Ureter (tissue), 1 donor: ENCODE results near the gene PIK3R6. TPM values are rescaled to one million over a fixed set of nuclear protein-coding genes. Genes with fewer than 3 reads are reported as not detected.

Source experiments
- DNase-seq: peaks from one replicate; pipeline ENCODE4 v3.0.0-alpha.2; 2020; ENCODE audit warnings: low spot score
- total RNA-seq: library from RNA; stranded (reverse); gene quantifications from one replicate; pipeline ENCODE4 v1.2.4, GENCODE V29; 2023
- donor health status: DM: yes; HTN: yes; CAD: no.

The PIK3R6 gene
- total RNA-seq, 1 donor from 2014 or later, result 1.7 TPM

DNA sequence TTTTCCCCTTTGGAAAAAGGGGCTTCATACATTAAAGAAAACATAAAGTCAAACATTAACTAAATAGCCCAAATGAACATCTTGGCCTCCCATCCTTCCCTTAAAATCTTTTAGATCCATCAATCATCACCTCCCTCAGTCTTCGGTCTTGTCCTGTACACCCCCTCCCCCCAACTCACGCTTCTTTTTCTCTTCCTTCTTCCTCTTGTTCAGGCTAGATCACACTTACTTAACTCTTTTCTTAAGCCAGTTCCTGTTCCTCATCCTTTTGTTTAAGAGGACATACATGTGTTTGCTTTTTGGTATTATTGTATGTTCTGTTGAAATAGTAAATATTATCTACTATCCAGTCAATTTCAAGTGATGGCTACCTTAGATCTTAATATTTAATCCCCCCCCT, 73.8 kb downstream of the PIK3R6 start:
- no peak for DNase-seq

DNA sequence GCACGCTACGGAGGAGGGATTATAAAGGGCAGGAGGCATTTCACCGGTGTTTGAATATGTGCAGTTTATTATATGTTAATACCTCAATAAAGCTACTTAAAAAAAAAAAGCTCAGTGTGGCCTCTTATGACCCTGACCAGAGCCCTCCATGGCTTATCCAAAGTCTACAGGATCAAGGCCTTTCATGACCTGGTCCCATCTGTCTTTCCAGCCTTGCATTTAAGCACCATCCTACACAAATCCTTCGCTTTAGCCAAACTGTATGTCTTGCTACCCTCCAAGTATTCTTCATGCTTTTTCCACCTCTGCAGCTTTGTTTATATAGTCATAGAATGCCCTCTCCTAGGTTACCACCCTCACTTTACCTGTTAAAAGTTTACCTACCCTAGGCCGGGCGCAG, 74.8 kb downstream of the PIK3R6 start:
- DNase-seq, result no peak

DNA sequence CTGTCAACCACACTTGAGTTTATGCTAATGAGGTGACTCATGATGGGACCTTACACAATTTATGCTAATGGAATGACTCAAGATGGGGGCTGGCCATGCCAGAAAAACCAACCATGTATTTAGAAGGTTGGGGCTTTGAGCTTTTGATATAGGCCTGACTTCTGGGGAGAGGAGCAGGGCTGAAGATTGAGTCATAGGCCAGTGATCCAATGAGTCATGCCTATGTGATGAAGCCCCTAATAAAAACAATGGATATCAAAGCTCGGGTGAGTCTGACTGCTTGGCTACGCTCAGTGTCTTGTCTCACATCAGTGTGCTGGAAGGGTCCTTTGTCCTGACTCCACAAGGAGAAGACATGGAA, 75.6 kb downstream of the PIK3R6 start:
- no peak for DNase-seq

- no peak for DNase-seq
Observed at GRCh38 chr17:8791248-8791909, 76.1 kb downstream of the PIK3R6 start.

DNA sequence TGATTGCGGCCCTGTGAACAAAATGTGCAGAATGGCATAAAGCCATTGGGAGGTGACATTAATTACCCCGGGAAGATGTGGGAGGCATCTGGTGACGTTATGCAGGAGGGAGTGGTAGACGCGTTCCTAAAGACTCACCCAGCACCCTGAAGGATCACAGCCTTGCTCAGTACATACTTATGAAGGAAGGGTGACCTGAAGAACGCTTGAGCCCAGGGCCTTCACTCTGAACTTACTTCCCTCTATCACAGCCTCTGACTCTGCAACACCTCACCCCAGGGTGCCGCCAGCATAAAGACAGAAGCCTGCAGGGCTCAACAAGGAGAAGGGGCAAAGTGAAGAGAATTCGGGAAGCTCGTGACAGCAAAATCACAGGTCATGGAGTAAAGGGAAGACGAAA, 77.7 kb downstream of the PIK3R6 start:
- no peak for DNase-seq

DNA sequence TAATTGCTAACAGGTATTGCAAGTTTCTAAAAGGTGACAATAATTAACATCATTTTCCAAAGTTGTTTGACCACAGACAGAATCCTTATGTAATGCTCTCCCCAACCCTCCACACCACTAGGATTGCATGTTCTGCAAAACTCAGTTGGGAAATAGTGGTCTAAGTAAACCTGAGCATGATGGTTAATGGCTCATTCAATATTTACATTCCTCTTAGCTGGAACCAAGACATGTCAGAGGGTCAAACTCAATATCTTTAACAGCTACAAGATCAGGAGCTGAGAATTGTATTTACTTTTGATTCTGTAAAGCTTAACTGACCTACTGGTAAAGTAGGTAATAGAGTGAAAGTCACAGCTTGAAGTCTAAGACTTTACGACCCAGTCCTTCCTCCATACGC, 78.5 kb downstream of the PIK3R6 start:
- DNase-seq, result no peak

DNA sequence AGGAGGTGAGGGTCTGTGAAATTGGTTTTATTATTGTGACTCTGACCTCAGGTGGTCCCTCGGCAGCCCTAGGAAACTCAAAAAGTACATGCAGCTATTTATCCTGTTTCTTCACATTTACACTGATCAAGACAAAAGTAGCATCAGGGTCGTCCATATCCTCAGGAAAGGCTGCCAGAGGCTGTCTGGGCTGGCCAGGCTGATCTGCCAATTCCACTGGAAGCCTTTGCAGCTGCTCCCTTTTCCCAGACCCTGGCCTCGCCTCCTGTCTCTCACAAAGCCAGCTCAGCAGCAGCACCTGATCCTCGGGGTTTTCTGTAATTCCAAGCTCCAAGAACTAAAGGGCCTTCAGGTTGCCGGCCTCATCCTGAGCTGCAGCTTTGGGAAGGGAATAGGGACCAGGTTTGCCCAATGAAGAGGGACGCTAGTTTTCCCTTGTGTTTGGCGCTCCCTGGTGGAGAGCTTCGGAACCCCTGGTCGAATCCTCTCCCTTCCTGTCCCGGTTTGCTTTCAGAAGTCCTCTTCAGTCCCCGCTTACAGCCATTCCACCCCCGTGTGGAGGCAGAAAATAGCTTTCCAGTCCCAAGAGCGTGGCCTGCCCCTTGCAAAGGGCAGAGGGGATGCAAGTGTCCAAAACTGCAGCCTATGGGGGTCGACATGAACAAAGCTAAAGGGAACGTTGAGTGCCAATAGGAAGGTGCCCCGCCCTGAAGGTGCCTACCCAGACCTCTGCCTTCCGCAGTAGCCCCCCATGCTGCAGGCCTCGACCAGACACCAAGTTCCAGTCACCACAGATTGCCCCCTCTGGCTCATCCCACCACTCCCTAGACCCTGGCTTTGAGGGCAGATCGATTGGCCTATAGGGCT, 81.7 kb downstream of the PIK3R6 start:
- DNase-seq, result peak; percentile 84

DNA sequence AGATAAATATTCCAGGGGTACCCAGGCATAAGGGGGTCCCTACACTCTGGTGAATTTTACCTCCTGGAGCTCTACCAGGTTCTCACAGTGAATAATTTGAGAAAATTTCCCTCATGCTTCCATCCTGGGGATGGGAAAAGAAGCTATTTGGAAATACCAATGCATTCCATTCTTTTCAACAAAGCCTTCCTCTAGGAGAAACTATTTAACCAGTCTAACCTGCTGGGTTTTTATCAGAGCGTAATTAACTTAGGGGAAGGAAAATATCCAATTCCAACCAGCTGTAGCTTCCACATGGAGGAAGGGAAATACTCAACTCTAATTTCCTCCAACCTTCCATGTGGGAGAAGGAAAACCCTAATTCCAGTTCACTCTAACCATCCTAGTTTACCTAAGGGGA, 85.3 kb downstream of the PIK3R6 start:
- no peak for DNase-seq

GRCh38 chr17:8781776-8782175, 85.7 kb downstream of the PIK3R6 start:
- DNase-seq, result no peak

DNA sequence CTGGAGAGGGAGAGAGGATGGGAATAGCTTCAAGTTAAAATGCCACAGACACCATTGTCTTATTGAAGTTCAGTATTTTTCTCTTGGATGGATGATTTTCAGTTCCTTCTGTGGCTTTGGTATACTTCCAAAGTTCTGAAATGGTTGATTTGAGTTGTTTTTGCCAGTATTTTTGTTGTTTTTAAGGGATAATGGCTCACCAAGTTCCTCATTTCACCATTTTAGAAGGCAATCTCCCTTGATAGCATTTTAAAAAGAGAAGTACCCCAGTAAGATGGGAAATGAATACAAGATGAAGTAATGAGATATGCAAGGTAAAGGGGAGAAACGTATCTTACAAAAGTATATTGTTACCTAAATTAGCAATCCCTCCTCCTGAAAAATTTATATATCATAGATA, 90.6 kb downstream of the PIK3R6 start:
- DNase-seq, result no peak

- no peak for DNase-seq
Observed at GRCh38 chr17:8776248-8776647, 91.2 kb downstream of the PIK3R6 start.

DNA sequence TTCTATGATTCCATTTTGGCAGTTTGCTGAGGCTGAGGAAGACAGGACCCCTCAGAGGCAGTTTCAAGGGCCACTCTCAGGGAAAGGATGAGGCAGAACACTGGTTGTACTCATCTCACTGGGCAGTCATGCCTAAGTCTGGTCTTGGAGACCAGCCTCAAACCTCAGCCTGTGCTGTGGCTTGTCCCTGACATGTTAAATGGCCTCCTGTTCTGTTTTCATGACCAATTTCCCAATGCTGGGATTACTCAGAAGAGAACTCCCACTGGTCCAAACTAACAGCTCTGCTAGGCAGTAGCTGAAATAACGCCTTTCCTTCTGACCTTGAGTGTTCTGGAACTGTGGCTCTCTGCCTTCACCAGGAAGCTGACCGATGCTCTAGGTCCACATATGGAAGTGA, 100.7 kb downstream of the PIK3R6 start:
- DNase-seq, result no peak

- DNase-seq, result no peak
Observed at GRCh38 chr17:8762012-8762411, 105.5 kb downstream of the PIK3R6 start.

DNA sequence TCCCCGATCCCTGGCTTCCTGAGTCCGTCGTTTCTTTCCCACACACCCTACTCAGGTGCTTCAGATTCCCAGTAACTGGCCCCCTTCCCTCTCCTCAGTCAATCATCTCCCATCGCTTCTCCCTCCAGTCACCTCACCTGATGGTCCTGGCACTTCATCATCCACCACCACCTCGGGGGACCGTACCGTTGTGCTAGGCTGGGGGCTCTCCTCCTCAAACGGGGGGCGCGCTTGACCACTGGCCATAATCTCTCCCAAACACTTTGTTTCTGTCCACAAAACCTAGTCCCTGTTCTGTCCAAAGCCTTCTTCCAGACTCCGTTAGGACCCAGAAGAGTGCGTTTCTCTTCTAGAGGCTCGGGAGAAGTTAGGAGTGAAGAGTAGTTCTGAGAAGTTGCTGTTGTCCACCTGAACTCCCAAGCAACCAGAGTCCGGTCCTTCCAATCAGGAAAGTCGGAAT, 109.3 kb downstream of the PIK3R6 start, which contains the start of gene SPDYE4:
TSS of gene SPDYE4 (minus strand) at position 410 of the 460 bp plus-strand sequence. CDS start at position 246, 164 bp downstream.
- no peak for DNase-seq

- DNase-seq, result no peak
Observed at GRCh38 chr17:8757189-8757588, 110.3 kb downstream of the PIK3R6 start.

DNA sequence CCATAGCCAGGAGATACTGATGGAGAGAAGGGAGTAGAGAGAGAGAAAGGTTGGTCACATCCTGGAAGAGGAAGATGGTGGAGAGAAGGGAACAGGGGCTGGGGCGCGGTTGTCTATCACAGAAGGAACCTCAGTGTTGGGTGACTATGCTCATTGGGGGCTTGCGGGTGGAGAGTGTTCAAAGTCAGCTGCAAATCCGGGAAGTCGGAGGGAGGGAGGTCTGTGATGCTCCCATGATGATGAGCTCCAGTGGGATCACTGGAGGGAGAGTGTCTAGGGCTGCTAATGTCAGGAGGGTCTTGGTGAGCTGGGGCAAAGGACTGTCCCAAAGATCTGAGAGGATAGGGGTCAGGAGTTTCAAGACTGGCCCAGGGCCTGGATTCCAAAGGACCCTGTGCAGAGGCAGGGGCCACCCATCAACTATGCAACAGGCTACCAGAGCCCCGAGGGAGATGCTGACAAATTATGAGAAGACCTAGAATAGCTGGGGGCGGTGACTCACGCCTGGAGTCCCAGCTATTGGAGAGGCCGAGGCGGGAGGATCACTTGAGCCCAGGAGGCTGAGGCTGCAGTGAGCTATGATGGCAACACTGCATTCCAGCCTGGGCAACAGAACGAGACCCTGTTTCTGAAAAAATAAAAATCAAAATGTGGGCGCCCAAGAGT, 111.8 kb downstream of the PIK3R6 start:
- DNase-seq, result no peak

DNA sequence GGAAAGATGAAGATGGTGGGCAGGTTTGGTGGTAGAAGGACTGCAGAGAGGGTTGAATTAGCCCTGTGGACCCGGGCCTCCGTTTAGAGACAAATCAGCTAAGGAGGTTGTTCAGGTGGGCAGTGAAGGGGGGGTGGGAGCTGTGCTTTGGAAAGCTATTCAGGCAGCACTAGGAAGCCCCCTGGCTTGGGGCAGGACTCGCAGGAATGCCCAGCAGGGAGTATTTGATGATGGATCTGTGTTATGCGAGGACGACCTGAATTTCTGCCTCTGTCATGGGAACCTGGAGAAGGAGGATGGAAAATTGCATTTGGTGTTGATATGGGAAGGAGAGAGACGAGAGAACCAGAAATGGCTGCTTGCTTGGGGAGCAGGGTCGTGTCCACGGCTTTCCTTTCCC, 112.6 kb downstream of the PIK3R6 start:
- DNase-seq, result no peak

DNA sequence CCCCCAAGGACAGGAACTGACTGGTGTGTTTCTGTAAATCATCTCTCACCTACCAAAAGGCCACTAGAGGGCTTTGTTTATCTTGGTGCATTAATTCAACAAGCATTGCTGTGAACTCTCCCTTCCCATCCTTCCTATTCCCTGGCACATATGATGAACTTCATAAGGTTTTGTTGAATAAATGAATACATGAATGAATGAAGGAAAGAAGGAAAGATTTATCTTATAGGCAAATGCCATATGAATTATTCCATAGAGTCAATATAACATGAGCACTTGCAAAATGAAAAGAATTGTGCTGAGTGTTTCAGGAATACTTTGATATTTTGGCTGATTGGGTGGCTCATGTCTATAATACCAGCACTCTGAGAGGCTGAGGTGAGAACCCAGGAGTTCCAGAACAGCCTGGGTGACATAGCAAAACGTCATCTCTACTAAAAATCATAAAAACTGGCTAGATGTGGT, 113.5 kb downstream of the PIK3R6 start:
- no peak for DNase-seq

- no peak for DNase-seq
Observed at GRCh38 chr17:8753136-8753975, 114.1 kb downstream of the PIK3R6 start.
